Neural cell (in vitro differentiated cells): ENCODE results near the gene SLC6A4. TPM values are rescaled to one million over a fixed set of nuclear protein-coding genes. Genes with fewer than 3 reads are reported as not detected.

Experiments
- H2AFZ ChIP-seq: fragments of 200-600, 300-800 bp; sonication (generic), shearing (Covaris generic); 2 replicates; pipeline ENCODE4 v1.6.0; 2014; ENCODE audit warnings: low read depth, mild to moderate bottlenecking, antibody characterized with exemption, low read length, moderate library complexity
- H3F3A ChIP-seq: fragments of 200-600 bp; shearing (Covaris generic); 2 replicates; pipeline ENCODE4 v1.6.1; 2016; ENCODE audit warnings: mild to moderate bottlenecking, moderate library complexity, mixed read lengths, antibody characterized with exemption, low read length; ENCODE audit not compliant: insufficient read depth, poor library complexity, severe bottlenecking
- H3K27ac ChIP-seq: fragments of 200-600, 300-800 bp; sonication (generic), shearing (Covaris generic); 2 replicates; pipeline ENCODE4 v1.5.1; 2014; ENCODE audit warnings: mild to moderate bottlenecking, low read length, moderate library complexity
- H3K27me3 ChIP-seq: fragments of 300-800, 200-600 bp; sonication (generic), shearing (Covaris generic); 2 replicates; pipeline ENCODE4 v1.6.0; 2014; ENCODE audit warnings: mild to moderate bottlenecking, low read depth, low read length, moderate library complexity; ENCODE audit not compliant: insufficient read depth
- H3K36me3 ChIP-seq: fragments of 300-800, 200-600 bp; sonication (generic), shearing (Covaris generic); 2 replicates; pipeline ENCODE4 v1.5.1; 2014; ENCODE audit warnings: mild to moderate bottlenecking, antibody characterized with exemption, low read length, moderate library complexity; ENCODE audit not compliant: insufficient read depth
- H3K4me2 ChIP-seq: fragments of 300-800, 200-600 bp; sonication (generic), shearing (Covaris generic); 2 replicates; pipeline ENCODE4 v1.6.0; 2014; ENCODE audit warnings: mild to moderate bottlenecking, low read length
- H3K4me3 ChIP-seq: fragments of 300-800, 200-600 bp; sonication (generic), shearing (Covaris generic); 2 replicates; pipeline ENCODE4 v1.5.1; 2014; ENCODE audit warnings: mild to moderate bottlenecking, low read length, moderate library complexity
- H3K79me2 ChIP-seq: fragments of 200-600 bp; shearing (Covaris generic); replicated peaks from 2 replicates; pipeline ENCODE4 v1.6.0; 2014; ENCODE audit warnings: mild to moderate bottlenecking, low read length, moderate library complexity; ENCODE audit not compliant: insufficient read depth
- H3K9ac ChIP-seq: fragments of 300-800, 200-600 bp; sonication (generic), shearing (Covaris generic); 2 replicates; pipeline ENCODE4 v1.6.1; 2016; ENCODE audit warnings: mild to moderate bottlenecking, low read length, mixed read lengths
- H3K9me2 ChIP-seq: fragments of 200-600 bp; shearing (Covaris generic); 2 replicates; pipeline ENCODE4 v1.6.1; 2016; ENCODE audit warnings: mild to moderate bottlenecking, low read length, mixed read lengths; ENCODE audit not compliant: insufficient read depth
- H3K9me3 ChIP-seq: fragments of 200-600, 300-800 bp; sonication (generic), shearing (Covaris generic); 2 replicates; pipeline ENCODE4 v1.6.1; 2016; ENCODE audit warnings: mild to moderate bottlenecking, mixed run types, low read length, moderate library complexity, mixed read lengths
- H4K20me1 ChIP-seq: fragments of 200-600 bp; shearing (Covaris generic); 2 replicates; pipeline ENCODE4 v1.6.1; 2016; ENCODE audit warnings: mild to moderate bottlenecking, mixed run types; ENCODE audit not compliant: insufficient read depth
- EP300 ChIP-seq: fragments of 450-650 bp; conservative IDR thresholded peaks from 2 replicates; pipeline ENCODE4 v1.6.1; 2014; ENCODE audit warnings: antibody characterized with exemption, mild to moderate bottlenecking, moderate library complexity; ENCODE audit not compliant: poor library complexity, severe bottlenecking
- EZH2 ChIP-seq: fragments of 200-600, 300-800 bp; shearing (Covaris generic), sonication (generic); IDR thresholded peaks from 2 replicates; pipeline ENCODE4 v1.6.1; 2014; ENCODE audit warnings: antibody characterized with exemption, low read length, borderline replicate concordance, mild to moderate bottlenecking; ENCODE audit not compliant: insufficient read depth, poor library complexity, severe bottlenecking
- MXI1 ChIP-seq: fragments of 450-650 bp; conservative IDR thresholded peaks from 2 replicates; pipeline ENCODE4 v1.6.1; 2014; ENCODE audit warnings: antibody characterized with exemption, mild to moderate bottlenecking; ENCODE audit not compliant: poor library complexity, severe bottlenecking
- POLR2AphosphoS5 ChIP-seq: IDR thresholded peaks from 2 replicates; pipeline ENCODE4 v1.6.1; 2012
- RAD21 ChIP-seq: fragments of 450-650 bp; conservative IDR thresholded peaks from 2 replicates; pipeline ENCODE4 v1.6.1; 2014; ENCODE audit warnings: antibody characterized with exemption, mild to moderate bottlenecking, moderate library complexity
- SMC3 ChIP-seq: fragments of 450-650 bp; conservative IDR thresholded peaks from 2 replicates; pipeline ENCODE4 v1.6.1; 2014; ENCODE audit warnings: antibody characterized with exemption, mild to moderate bottlenecking, moderate library complexity; ENCODE audit not compliant: poor library complexity
- TAF1 ChIP-seq: IDR thresholded peaks from 2 replicates; pipeline ENCODE4 v1.6.1; 2012; ENCODE audit warnings: low read depth
- polyA plus RNA-seq: library from polyadenylated mRNA; depleted of rRNA; stranded (reverse); fragments of >200 nt; gene quantifications from 2 replicates; pipeline ENCODE4 v1.2.3, GENCODE V29; 2014
- TF ChIP-seq, protein P1 (sequence below): IDR thresholded peaks from 2 replicates; pipeline ENCODE4 v1.6.1; 2012; ENCODE audit warnings: borderline replicate concordance
- TF ChIP-seq, protein P2 (sequence below): fragments of 450-650 bp; IDR thresholded peaks from 2 replicates; pipeline ENCODE4 v1.5.1; 2014; ENCODE audit warnings: antibody characterized with exemption, mild to moderate bottlenecking, moderate library complexity; ENCODE audit not compliant: poor library complexity, severe bottlenecking

The SLC6A4 gene
- polyA plus RNA-seq, 1 donor from 2014 or later = 1.1 TPM

DNA sequence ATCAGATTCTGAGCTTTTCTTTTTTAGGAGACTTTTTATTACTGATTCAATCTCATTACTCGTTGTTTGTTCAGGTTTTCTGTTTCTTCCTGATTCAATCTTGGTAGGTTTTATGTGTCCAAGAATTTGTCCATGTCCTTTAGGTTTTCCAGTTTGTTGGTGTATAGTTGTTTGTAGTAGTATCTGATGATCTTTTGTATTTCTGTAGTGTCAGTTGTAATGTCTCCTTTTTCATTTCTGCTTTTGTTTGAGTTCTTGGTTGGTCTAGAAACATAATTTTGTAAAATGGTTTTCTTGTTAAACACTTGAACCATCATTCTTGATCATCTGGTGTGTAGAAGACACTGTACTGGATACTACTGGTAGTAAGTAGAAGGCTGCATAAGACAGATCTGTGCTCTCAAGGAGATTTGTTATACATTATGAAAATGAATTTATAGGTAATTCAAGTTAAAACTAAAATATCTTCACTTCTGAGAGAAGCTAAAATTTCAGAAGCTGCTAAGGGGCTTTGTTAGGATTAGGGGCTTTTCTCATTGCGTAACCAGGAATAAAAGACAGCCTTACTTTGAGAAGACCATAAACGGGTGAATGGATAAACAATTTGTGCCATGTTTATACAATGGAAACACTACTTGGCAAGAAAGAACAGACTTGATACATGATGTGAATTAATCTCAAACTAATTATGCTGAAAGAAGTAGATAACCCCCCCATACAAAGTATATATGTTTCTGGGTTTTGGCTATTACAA lies 74.9 kb downstream of the SLC6A4 start:
- Histone ChIP-seq H3F3A (no peaks in the 10 kb centered on the region), H3K9me2 (no peaks in the 10 kb centered on the region), H3K79me2 (peaks cover 17% of the 10 kb centered on the region), H2AFZ (no peak overlapping the region), H3K9ac (no peak overlapping the region), H3K4me3 (no peak overlapping the region), H3K4me2 (no peak overlapping the region), H3K36me3 (no peaks in the 10 kb centered on the region), H3K27ac (no peak overlapping the region), H3K27me3 (no peaks in the 10 kb centered on the region), H4K20me1 (no peaks in the 10 kb centered on the region), H3K9me3 (no peaks in the 10 kb centered on the region)
- TF ChIP-seq MXI1 (no peak), SMC3 (no peak), RAD21 (no peak), EZH2 (no peak), EP300 (no peak), TAF1 (no peak), POLR2AphosphoS5 (no peak)
- TF ChIP-seq, protein P1, sequence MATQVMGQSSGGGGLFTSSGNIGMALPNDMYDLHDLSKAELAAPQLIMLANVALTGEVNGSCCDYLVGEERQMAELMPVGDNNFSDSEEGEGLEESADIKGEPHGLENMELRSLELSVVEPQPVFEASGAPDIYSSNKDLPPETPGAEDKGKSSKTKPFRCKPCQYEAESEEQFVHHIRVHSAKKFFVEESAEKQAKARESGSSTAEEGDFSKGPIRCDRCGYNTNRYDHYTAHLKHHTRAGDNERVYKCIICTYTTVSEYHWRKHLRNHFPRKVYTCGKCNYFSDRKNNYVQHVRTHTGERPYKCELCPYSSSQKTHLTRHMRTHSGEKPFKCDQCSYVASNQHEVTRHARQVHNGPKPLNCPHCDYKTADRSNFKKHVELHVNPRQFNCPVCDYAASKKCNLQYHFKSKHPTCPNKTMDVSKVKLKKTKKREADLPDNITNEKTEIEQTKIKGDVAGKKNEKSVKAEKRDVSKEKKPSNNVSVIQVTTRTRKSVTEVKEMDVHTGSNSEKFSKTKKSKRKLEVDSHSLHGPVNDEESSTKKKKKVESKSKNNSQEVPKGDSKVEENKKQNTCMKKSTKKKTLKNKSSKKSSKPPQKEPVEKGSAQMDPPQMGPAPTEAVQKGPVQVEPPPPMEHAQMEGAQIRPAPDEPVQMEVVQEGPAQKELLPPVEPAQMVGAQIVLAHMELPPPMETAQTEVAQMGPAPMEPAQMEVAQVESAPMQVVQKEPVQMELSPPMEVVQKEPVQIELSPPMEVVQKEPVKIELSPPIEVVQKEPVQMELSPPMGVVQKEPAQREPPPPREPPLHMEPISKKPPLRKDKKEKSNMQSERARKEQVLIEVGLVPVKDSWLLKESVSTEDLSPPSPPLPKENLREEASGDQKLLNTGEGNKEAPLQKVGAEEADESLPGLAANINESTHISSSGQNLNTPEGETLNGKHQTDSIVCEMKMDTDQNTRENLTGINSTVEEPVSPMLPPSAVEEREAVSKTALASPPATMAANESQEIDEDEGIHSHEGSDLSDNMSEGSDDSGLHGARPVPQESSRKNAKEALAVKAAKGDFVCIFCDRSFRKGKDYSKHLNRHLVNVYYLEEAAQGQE = no peak
- TF ChIP-seq, protein P2, sequence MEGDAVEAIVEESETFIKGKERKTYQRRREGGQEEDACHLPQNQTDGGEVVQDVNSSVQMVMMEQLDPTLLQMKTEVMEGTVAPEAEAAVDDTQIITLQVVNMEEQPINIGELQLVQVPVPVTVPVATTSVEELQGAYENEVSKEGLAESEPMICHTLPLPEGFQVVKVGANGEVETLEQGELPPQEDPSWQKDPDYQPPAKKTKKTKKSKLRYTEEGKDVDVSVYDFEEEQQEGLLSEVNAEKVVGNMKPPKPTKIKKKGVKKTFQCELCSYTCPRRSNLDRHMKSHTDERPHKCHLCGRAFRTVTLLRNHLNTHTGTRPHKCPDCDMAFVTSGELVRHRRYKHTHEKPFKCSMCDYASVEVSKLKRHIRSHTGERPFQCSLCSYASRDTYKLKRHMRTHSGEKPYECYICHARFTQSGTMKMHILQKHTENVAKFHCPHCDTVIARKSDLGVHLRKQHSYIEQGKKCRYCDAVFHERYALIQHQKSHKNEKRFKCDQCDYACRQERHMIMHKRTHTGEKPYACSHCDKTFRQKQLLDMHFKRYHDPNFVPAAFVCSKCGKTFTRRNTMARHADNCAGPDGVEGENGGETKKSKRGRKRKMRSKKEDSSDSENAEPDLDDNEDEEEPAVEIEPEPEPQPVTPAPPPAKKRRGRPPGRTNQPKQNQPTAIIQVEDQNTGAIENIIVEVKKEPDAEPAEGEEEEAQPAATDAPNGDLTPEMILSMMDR = no peak

DNA sequence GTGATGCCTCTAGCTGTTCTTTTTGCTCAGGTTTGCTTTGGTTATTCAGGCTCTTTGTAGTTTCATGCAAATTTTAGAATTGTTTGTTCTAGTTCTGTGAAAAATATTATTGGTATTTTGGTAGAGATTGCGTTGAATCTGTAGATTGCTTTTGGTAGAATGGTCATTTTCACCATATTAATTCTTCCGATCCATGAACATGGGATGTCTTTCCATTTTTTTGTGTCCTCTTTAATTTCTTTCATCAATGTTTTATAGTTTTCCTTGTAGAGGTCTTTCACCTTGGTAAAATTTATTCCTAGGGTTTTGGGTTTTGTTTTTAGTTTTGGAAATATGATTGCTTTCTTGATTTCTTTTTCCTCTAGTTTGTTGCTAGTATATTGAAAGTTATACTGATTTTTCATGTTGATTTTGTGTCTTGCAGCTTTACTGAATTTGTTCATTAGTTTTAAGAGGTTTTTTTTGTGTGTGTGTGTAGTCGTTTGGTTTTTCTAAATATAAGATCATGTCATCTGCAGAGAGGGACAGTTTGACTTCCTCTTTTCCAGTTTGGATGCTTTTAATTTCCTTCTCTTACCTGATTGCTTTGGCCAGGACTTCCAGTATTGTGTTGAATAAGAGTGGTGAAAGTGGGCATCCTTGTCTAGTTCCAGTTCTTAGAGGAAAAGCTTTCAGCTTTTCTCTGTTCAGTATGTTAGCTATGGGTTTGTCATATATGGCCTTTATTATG lies 76.4 kb downstream of the SLC6A4 start:
- H3K79me2 ChIP-seq = peaks cover 17% of the 10 kb centered on the region
- no peaks in the 10 kb centered on the region for H4K20me1 ChIP-seq
- no peaks in the 10 kb centered on the region for H3K36me3 ChIP-seq
- TF ChIP-seq MXI1 = no peak
- no peak for TF ChIP-seq TAF1
- no peak for TF ChIP-seq EP300
- no peak for TF ChIP-seq EZH2
- TF ChIP-seq, protein P1 = no peak
- no peak for TF ChIP-seq RAD21
- H3K9ac ChIP-seq = no peak overlapping the region
- no peak overlapping the region for H2AFZ ChIP-seq
- no peaks in the 10 kb centered on the region for H3F3A ChIP-seq
- no peaks in the 10 kb centered on the region for H3K27me3 ChIP-seq
- H3K9me2 ChIP-seq = no peaks in the 10 kb centered on the region
- H3K4me2 ChIP-seq = no peak overlapping the region
- H3K27ac ChIP-seq = no peak overlapping the region
- no peaks in the 10 kb centered on the region for H3K9me3 ChIP-seq
- H3K4me3 ChIP-seq = no peak overlapping the region
